ENCODE data around the gene IVD. TPM values are rescaled to one million over a fixed set of nuclear protein-coding genes. Genes with fewer than 3 reads are reported as not detected.

IVD gene
- 33.4 TPM for total RNA-seq

DNA sequence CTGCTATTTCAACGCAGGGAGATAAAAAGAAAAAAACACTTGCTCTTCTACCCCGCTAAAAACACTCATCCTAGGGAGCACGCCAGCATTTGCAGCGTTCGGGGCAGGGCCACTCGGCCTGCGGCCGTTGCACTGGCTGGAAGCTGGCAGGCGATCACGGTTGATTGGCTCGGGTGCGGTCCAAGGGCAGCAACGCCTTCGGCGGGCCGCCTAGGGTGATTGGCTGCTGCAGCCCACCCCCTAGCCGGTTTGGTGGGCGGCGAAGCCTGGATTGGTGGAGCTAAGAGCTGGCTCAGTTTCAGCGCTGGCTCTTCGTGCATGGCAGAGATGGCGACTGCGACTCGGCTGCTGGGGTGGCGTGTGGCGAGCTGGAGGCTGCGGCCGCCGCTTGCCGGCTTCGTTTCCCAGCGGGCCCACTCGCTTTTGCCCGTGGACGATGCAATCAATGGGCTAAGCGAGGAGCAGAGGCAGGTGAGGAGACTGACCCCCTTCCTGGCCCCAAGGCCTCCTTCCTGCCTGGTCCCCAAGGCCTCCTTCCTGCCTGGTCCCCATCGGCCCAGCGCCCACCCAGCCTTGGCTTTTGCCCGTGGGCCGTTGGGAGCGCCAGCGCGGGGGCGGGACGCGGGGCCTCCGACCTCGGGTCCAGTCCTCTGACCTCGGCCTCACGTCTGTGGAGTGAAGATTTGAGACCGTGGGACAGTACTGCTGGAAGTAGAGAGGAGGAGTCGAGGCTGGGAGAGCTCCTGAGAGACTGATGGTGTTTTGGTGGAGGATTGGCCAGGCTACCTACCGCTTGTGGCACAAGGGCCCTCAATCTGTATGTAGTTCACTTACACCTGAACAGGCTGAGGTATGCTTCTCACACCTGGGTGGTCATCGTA is at the start of gene IVD:
IVD (plus strand) TSS at position 295 of the 881 bp plus-strand sequence; CDS start at position 328, 33 bp downstream.
- H3K4me3 ChIP-seq (ENCODE audit: low read length in 3 of 3): peak within 1 kb of the TSS; percentile 81 to 94 (median 93)
- H3K4me1 ChIP-seq (ENCODE audit: control insufficient read depth in 3 of 3, insufficient read depth in 3 of 3, low read length in 3 of 3): peaks cover 13 to 21% (median 13%) of the 10 kb centered on the region in 3 donors
- H3K36me3 ChIP-seq (ENCODE audit: control insufficient read depth in 3 of 3, insufficient read depth in 3 of 3, low read length in 3 of 3): peaks cover 10 to 26% (median 20%) of the 10 kb centered on the region in 3 donors
- no peaks in the 10 kb centered on the region for H3K9me3 ChIP-seq (ENCODE audit: control insufficient read depth in 3 of 3, low read length in 3 of 3)
- peak within 1 kb of the TSS; percentile 87 to 96 (median 88) for H3K9ac ChIP-seq (ENCODE audit: low read depth in 1 of 3, low read length in 3 of 3)
- peak within 1 kb of the TSS; percentile 61 for H3K27ac ChIP-seq (ENCODE audit: low read depth, low read length)
- no peaks in the 10 kb centered on the region for H3K27me3 ChIP-seq (ENCODE audit: control insufficient read depth in 3 of 3, insufficient read depth in 3 of 3, low read length in 3 of 3)

GRCh38 chr15:40355976-40356585 is 49.5 kb upstream of the IVD start:
- Histone ChIP-seq H3K9ac (ENCODE audit: low read depth in 1 of 3, low read length in 3 of 3) (no peak overlapping the region), H3K4me3 (ENCODE audit: low read length in 3 of 3) (no peak overlapping the region)

DNA sequence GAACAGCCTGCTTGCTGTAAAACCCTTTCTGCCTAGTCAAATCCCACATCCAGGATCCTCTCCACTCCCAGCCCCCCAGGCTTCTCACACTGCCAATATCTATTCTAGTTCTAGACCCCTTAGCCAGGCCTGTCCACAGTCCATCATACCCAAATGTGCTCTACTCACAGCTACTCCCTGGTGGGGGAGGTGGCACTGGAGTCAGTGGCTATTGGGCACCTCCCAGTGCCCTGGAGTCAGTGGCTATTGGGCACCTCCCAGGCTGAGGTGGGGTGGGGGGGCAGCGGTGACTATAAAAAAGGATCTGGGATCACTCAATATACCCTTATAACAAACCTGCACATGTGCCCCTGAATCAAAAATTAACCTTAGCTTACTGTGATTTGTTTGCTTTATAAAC is 48.3 kb upstream of the IVD start:
- no peaks in the 10 kb centered on the region for H3K9me3 ChIP-seq (ENCODE audit: control insufficient read depth in 3 of 3, low read length in 3 of 3)
- H3K27ac ChIP-seq (ENCODE audit: low read depth, low read length): no peak overlapping the region
- no peaks in the 10 kb centered on the region for H3K27me3 ChIP-seq (ENCODE audit: control insufficient read depth in 3 of 3, insufficient read depth in 3 of 3, low read length in 3 of 3)
- H3K9ac ChIP-seq (ENCODE audit: low read depth in 1 of 3, low read length in 3 of 3): no peak overlapping the region
- H3K4me3 ChIP-seq (ENCODE audit: low read length in 3 of 3): peak overlapping the region in 1 of 3 donors; percentile 76
- no peaks in the 10 kb centered on the region for H3K36me3 ChIP-seq (ENCODE audit: control insufficient read depth in 3 of 3, insufficient read depth in 3 of 3, low read length in 3 of 3)
- peaks cover 29 to 35% (median 32%) of the 10 kb centered on the region in 3 donors for H3K4me1 ChIP-seq (ENCODE audit: control insufficient read depth in 3 of 3, insufficient read depth in 3 of 3, low read length in 3 of 3)

More at GRCh38 chr15:40355976-40356585, 49.5 kb upstream of the IVD start:
- H3K36me3 ChIP-seq (ENCODE audit: control insufficient read depth in 3 of 3, insufficient read depth in 3 of 3, low read length in 3 of 3): no peaks in the 10 kb centered on the region
- H3K27ac ChIP-seq (ENCODE audit: low read depth, low read length): no peak overlapping the region
- H3K27me3 ChIP-seq (ENCODE audit: control insufficient read depth in 3 of 3, insufficient read depth in 3 of 3, low read length in 3 of 3): no peaks in the 10 kb centered on the region
- H3K4me1 ChIP-seq (ENCODE audit: control insufficient read depth in 3 of 3, insufficient read depth in 3 of 3, low read length in 3 of 3): peaks cover 29 to 35% (median 32%) of the 10 kb centered on the region in 3 donors
- no peaks in the 10 kb centered on the region for H3K9me3 ChIP-seq (ENCODE audit: control insufficient read depth in 3 of 3, low read length in 3 of 3)

- no peak within 1 kb of the TSS for H3K27ac ChIP-seq (ENCODE audit: low read depth, low read length)
- no peaks in the 10 kb centered on the region for H3K27me3 ChIP-seq (ENCODE audit: control insufficient read depth in 3 of 3, insufficient read depth in 3 of 3, low read length in 3 of 3)
Observed at GRCh38 chr15:40357723-40358470, 47.7 kb upstream of the IVD start, which contains the start of gene DISP2. Gene DISP2, plus strand, starts transcription at chr15:40358219. Its CDS starts 103 bp downstream, at chr15:40358322.

DNA sequence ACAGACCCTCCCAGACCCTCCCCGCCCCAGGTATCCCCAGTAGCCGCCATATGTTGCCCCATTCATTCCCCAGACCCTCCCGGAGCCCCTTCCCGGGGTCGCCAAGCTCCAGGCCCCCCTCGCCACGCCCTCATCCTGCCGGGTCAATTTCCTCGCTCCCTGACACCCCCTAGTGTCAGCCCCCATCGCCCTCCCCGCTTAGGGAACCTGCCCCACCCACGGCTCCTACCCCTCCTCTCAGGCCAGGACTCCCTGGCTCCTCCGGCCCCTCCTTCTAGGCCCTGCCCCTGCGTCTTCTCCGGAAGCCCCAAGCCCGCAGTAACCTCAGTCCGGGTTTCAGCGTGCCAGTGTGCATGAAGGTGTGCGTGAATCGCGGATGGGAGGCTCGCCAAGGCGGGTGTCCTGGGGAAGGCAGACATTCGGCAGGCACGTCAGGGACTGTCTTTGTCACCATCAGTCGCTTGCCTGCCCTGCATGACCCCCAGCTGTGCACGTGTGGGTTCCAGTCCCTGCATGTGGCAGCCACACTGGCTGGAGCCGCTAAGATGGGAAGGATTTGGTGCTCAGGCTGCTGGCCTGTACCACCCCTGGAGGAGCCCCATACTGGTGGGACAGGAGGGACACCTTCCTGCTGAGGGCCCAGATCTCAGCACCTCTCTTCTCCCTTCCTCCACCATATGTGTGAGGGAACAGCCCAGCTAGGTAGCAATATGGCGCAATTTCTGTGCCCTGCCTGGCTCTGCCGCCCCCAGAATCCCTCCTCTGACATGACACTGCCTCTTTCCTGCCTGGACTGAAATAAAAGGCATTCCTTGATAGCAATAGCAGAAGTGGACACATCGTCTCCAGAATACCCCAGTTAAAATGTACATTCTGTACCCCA is 46.9 kb upstream of the IVD start:
- Histone ChIP-seq H3K4me1 (ENCODE audit: control insufficient read depth in 3 of 3, insufficient read depth in 3 of 3, low read length in 3 of 3) (peaks cover 24 to 28% (median 25%) of the 10 kb centered on the region in 3 donors), H3K27ac (ENCODE audit: low read depth, low read length) (no peak overlapping the region), H3K4me3 (ENCODE audit: low read length in 3 of 3) (peak overlapping the region in 2 of 3 donors; percentile 41 to 63)

More at GRCh38 chr15:40357723-40358470, 47.7 kb upstream of the IVD start, which contains the start of gene DISP2:
- Histone ChIP-seq H3K4me1 (ENCODE audit: control insufficient read depth in 3 of 3, insufficient read depth in 3 of 3, low read length in 3 of 3) (peaks cover 29 to 35% (median 32%) of the 10 kb centered on the region in 3 donors), H3K9ac (ENCODE audit: low read depth in 1 of 3, low read length in 3 of 3) (peak within 1 kb of the TSS in 2 of 3 donors; percentile 38 to 62), H3K4me3 (ENCODE audit: low read length in 3 of 3) (peak within 1 kb of the TSS; percentile 63 to 76 (median 73)), H3K36me3 (ENCODE audit: control insufficient read depth in 3 of 3, insufficient read depth in 3 of 3, low read length in 3 of 3) (no peaks in the 10 kb centered on the region), H3K9me3 (ENCODE audit: control insufficient read depth in 3 of 3, low read length in 3 of 3) (no peaks in the 10 kb centered on the region)

GRCh38 chr15:40360015-40360414 is 45.6 kb upstream of the IVD start:
- no peak overlapping the region for H3K27ac ChIP-seq (ENCODE audit: low read depth, low read length)
- no peak overlapping the region for H3K9ac ChIP-seq (ENCODE audit: low read depth in 1 of 3, low read length in 3 of 3)
- H3K4me1 ChIP-seq (ENCODE audit: control insufficient read depth in 3 of 3, insufficient read depth in 3 of 3, low read length in 3 of 3): peaks cover 14 to 17% (median 15%) of the 10 kb centered on the region in 3 donors
- no peaks in the 10 kb centered on the region for H3K27me3 ChIP-seq (ENCODE audit: control insufficient read depth in 3 of 3, insufficient read depth in 3 of 3, low read length in 3 of 3)
- H3K9me3 ChIP-seq (ENCODE audit: control insufficient read depth in 3 of 3, low read length in 3 of 3): no peaks in the 10 kb centered on the region
- no peak overlapping the region for H3K4me3 ChIP-seq (ENCODE audit: low read length in 3 of 3)
- H3K36me3 ChIP-seq (ENCODE audit: control insufficient read depth in 3 of 3, insufficient read depth in 3 of 3, low read length in 3 of 3): no peaks in the 10 kb centered on the region

More for the DNA sequence above, 46.9 kb upstream of the IVD start:
- Histone ChIP-seq H3K27me3 (ENCODE audit: control insufficient read depth in 3 of 3, insufficient read depth in 3 of 3, low read length in 3 of 3) (no peaks in the 10 kb centered on the region), H3K9me3 (ENCODE audit: control insufficient read depth in 3 of 3, low read length in 3 of 3) (no peaks in the 10 kb centered on the region), H3K9ac (ENCODE audit: low read depth in 1 of 3, low read length in 3 of 3) (no peak overlapping the region), H3K36me3 (ENCODE audit: control insufficient read depth in 3 of 3, insufficient read depth in 3 of 3, low read length in 3 of 3) (no peaks in the 10 kb centered on the region)

DNA sequence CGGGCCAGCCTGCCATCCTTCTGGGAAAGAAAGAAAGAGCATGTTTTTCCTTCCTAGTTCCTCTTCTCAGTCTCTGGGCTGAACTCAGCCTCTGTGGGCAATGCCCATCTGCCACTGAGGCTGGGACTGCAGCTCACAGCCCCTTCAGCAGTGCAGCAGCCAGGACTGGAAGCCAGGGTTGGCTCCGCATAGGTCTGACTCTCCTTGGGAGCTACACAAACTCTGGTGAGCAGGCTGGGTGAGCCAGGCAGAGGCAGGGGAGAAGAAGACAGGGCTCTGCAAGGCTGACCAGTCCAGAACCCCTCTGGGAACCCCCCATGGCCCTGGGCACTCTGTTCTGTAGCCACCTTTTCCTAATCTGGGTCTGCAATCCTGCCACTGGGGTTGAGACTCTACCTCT is 44.0 kb upstream of the IVD start:
- H3K36me3 ChIP-seq (ENCODE audit: control insufficient read depth in 3 of 3, insufficient read depth in 3 of 3, low read length in 3 of 3): no peaks in the 10 kb centered on the region

DNA sequence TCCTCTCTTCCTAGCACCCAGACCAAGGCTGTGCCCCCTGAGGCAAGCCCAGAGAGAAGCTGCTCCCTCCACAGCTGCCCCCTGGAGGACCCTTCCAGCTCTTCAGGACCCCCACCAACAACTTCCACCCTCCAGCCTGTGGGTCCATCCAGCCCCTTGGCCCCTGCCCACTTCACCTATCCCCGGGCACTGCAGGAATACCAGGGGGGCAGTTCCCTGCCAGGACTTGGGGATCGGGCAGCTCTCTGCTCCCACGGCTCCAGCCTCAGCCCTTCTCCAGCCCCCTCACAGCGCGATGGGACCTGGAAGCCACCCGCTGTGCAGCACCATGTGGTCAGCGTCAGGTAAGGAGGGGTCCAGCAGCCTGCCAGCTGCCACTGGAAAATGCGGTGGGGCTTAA is 42.0 kb upstream of the IVD start:
- Histone ChIP-seq H3K9me3 (ENCODE audit: control insufficient read depth in 3 of 3, low read length in 3 of 3) (no peaks in the 10 kb centered on the region), H3K4me3 (ENCODE audit: low read length in 3 of 3) (no peak overlapping the region), H3K27ac (ENCODE audit: low read depth, low read length) (no peak overlapping the region), H3K9ac (ENCODE audit: low read depth in 1 of 3, low read length in 3 of 3) (no peak overlapping the region), H3K27me3 (ENCODE audit: control insufficient read depth in 3 of 3, insufficient read depth in 3 of 3, low read length in 3 of 3) (no peaks in the 10 kb centered on the region), H3K36me3 (ENCODE audit: control insufficient read depth in 3 of 3, insufficient read depth in 3 of 3, low read length in 3 of 3) (no peaks in the 10 kb centered on the region), H3K4me1 (ENCODE audit: control insufficient read depth in 3 of 3, insufficient read depth in 3 of 3, low read length in 3 of 3) (peaks cover 25 to 37% (median 36%) of the 10 kb centered on the region in 3 donors)

More for the DNA sequence above, 44.0 kb upstream of the IVD start:
- Histone ChIP-seq H3K9ac (ENCODE audit: low read depth in 1 of 3, low read length in 3 of 3) (no peak overlapping the region), H3K27me3 (ENCODE audit: control insufficient read depth in 3 of 3, insufficient read depth in 3 of 3, low read length in 3 of 3) (no peaks in the 10 kb centered on the region), H3K4me1 (ENCODE audit: control insufficient read depth in 3 of 3, insufficient read depth in 3 of 3, low read length in 3 of 3) (peaks cover 18 to 31% (median 29%) of the 10 kb centered on the region in 3 donors), H3K4me3 (ENCODE audit: low read length in 3 of 3) (no peak overlapping the region), H3K9me3 (ENCODE audit: control insufficient read depth in 3 of 3, low read length in 3 of 3) (no peaks in the 10 kb centered on the region), H3K27ac (ENCODE audit: low read depth, low read length) (no peak overlapping the region)

- Histone ChIP-seq H3K4me1 (ENCODE audit: control insufficient read depth in 3 of 3, insufficient read depth in 3 of 3, low read length in 3 of 3) (peaks cover 19 to 33% (median 32%) of the 10 kb centered on the region in 3 donors), H3K9me3 (ENCODE audit: control insufficient read depth in 3 of 3, low read length in 3 of 3) (no peaks in the 10 kb centered on the region), H3K27me3 (ENCODE audit: control insufficient read depth in 3 of 3, insufficient read depth in 3 of 3, low read length in 3 of 3) (no peaks in the 10 kb centered on the region), H3K36me3 (ENCODE audit: control insufficient read depth in 3 of 3, insufficient read depth in 3 of 3, low read length in 3 of 3) (no peaks in the 10 kb centered on the region), H3K4me3 (ENCODE audit: low read length in 3 of 3) (no peak overlapping the region), H3K27ac (ENCODE audit: low read depth, low read length) (no peak overlapping the region), H3K9ac (ENCODE audit: low read depth in 1 of 3, low read length in 3 of 3) (no peak overlapping the region)
Observed at GRCh38 chr15:40364251-40364650, 41.3 kb upstream of the IVD start.

All from skeletal muscle tissue (tissue), 4 donors.